Esophagus squamous epithelium (tissue), 5 donors: ENCODE measurements around the gene C10orf95. TPM values are rescaled to one million over a fixed set of nuclear protein-coding genes. Genes with fewer than 3 reads are reported as not detected.

ENCODE experiments used
- DNase-seq: peaks from one replicate; lab custom pipeline; 2025; lab: John Stamatoyannopoulos, UW
- H3K27ac ChIP-seq, 4 donors: fragments of 200-600 bp; sonication (generic); one replicate each; pipeline ENCODE4 v1.5.1; 2016 to 2019; ENCODE audit warnings: mild to moderate bottlenecking in 1 of 4
- H3K27me3 ChIP-seq, 4 donors: fragments of 200-600 bp; sonication (generic); 1 replicate in 3 of 4; 2 replicates in 1 of 4; pipeline versions ENCODE4 v1.5.1 to v1.6.0; 2017 to 2021; ENCODE audit warnings: antibody characterized with exemption in 1 of 4
- H3K36me3 ChIP-seq, 3 donors: fragments of 200-600 bp; sonication (generic); one replicate each; pipeline ENCODE4 v1.5.1; 2016 to 2019
- H3K4me1 ChIP-seq, 3 donors: fragments of 200-600 bp; sonication (generic); one replicate each; pipeline ENCODE4 v1.5.1; 2017 to 2019
- H3K4me3 ChIP-seq, 4 donors: fragments of 200-600 bp; sonication (generic); 1 replicate in 3 of 4; 2 replicates in 1 of 4; pipeline ENCODE4 v1.5.1; 2016 to 2019; ENCODE audit warnings: mild to moderate bottlenecking in 2 of 4, moderate library complexity in 1 of 4
- H3K9me3 ChIP-seq, 3 donors: fragments of 200-600 bp; sonication (generic); one replicate each; pipeline ENCODE4 v1.5.1; 2016 to 2019
- CTCF ChIP-seq, 6 experiments: fragments of 450-650 bp in 4 of 6; fragments of 200-600 bp in 2 of 6; sonication (generic) in 2 of 6; IDR thresholded peaks; one replicate each; pipeline ENCODE4 v1.5.1; 2016 to 2019; ENCODE audit warnings: antibody characterized with exemption in 6 of 6, mild to moderate bottlenecking in 4 of 6, moderate library complexity in 4 of 6
- POLR2A ChIP-seq, 4 donors: fragments of 450-650 bp; IDR thresholded peaks; one replicate each; pipeline ENCODE4 v1.6.1; 2017; ENCODE audit warnings: antibody characterized with exemption in 4 of 4, mild to moderate bottlenecking in 4 of 4, moderate library complexity in 3 of 4
- WGBS, 2 donors: methylation state at CpG; one replicate each; pipeline ENCODE4 v1.1.5; 2018; 5-methylcytosine and 5-hydroxymethylcytosine counted together
- intact Hi-C: fragments of 100-400 bp; cut with DNase I; formaldehyde crosslinking; loops from one replicate; pipeline ENCODE4 v1.15.0; 2022
- total RNA-seq, 4 donors: library from RNA; depleted of rRNA; stranded (reverse); fragments of >200 nt; gene quantifications; one replicate each; pipeline ENCODE4 v1.1.0, GENCODE V29; 2016
- donor health status: DM: yes; HTN: yes; CAD: no.

C10orf95 gene
- total RNA-seq, 4 donors from 2014 or later, result 0.23 to 1.9 (median 1.1) TPM; not detected in 1

DNA sequence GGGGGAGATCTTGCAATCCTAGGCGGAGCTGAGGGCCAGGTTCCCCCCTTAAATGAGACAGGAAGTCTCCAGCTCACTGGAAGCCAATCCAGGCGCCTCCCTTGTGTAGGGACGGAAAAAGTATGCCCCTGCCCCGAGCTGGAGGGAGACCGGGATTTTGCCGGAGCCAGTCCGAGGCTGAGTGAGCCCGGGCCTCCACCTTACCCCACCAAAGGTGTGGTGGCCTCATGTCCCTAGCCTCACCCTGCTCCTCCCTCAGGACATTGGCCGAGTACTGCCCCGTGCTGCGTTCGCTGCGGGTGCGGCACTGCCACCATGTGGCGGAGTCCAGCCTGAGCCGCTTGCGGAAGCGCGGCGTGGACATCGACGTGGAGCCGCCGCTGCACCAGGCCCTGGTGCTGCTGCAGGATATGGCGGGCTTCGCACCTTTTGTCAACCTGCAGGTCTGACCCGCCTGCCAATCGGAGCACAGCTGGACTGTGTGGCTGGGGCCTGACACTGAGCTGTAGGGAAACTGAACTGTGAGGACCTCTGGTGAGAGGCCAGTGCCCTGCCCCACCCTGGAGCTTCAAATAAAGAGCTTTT is 28.7 kb downstream of the C10orf95 start:
- Histone ChIP-seq H3K4me1 (peaks cover 29 to 50% (median 32%) of the 10 kb centered on the region in 3 donors), H3K27ac (peak overlapping the region; percentile 87 to 96 (median 95)), H3K9me3 (no peaks in the 10 kb centered on the region), H3K4me3 (peak overlapping the region; percentile 66 to 97 (median 92)), H3K27me3 (peaks cover 0 to 18% (median 0%) of the 10 kb centered on the region in 4 donors), H3K36me3 (peaks cover 5 to 24% (median 9%) of the 10 kb centered on the region in 3 donors)
- whole genome bisulfite sequencing, 2 donors, result 0 to 21% methylated on average over 1 to 9 of the region's 28 CpGs
- intact Hi-C loops, result no loop called here
- no peak for DNase-seq
- peak in 1 of 4 donors; percentile 11 for TF ChIP-seq POLR2A (IDR thresholded peaks at IDR 0.05)
- peak; percentile 66 to 80 (median 77) for TF ChIP-seq CTCF (IDR thresholded peaks at IDR 0.05)

DNA sequence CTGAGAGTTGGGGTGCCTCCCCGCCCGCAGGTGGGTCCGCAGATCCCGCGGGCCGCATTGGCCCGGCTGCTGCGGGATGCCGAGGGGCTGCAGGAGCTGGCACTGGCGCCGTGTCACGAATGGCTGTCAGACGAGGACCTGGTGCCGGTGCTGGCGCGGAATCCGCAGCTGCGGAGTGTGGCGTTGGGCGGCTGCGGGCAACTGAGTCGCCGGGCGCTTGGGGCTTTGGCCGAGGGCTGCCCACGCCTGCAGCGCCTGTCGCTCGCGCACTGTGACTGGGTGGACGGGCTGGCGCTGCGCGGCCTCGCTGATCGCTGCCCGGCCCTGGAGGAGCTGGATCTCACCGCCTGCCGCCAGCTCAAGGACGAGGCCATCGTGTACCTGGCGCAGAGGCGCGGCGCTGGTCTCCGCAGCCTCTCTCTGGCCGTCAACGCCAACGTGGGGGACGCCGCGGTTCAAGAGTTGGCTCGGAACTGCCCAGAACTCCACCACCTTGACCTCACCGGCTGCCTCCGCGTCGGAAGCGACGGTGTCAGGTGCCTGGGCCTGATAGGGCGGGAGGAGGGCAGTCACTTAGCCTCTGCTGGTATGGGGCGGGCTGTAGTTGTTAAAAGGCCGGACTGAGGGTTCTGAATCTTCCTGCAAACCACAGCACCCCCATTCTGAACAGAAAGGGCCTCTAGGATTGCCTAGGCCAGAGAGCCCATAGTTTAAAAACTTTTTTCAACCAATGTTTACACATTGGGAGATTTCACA is 29.4 kb downstream of the C10orf95 start:
- H3K4me3 ChIP-seq, result peak overlapping the region; percentile 66 to 97 (median 92)
- whole genome bisulfite sequencing, 2 donors, result 0 to 4% methylated on average over 5 to 10 of the region's 62 CpGs
- peak in 2 of 4 donors; percentile 8 to 24 for TF ChIP-seq POLR2A (IDR thresholded peaks at IDR 0.05)
- no peak for TF ChIP-seq CTCF (IDR thresholded peaks at IDR 0.05)
- no peaks in the 10 kb centered on the region for H3K9me3 ChIP-seq
- peak overlapping the region; percentile 87 to 96 (median 95) for H3K27ac ChIP-seq
- intact Hi-C loops, result no loop called here
- peaks cover 29 to 50% (median 32%) of the 10 kb centered on the region in 3 donors for H3K4me1 ChIP-seq
- H3K27me3 ChIP-seq, result peaks cover 0 to 25% (median 0%) of the 10 kb centered on the region in 4 donors
- H3K36me3 ChIP-seq, result peaks cover 5 to 24% (median 9%) of the 10 kb centered on the region in 3 donors
- DNase-seq, result no peak

GRCh38 chr10:102421507-102421756 is 29.9 kb downstream of the C10orf95 start:
- Histone ChIP-seq H3K4me3 (peak overlapping the region; percentile 66 to 97 (median 92)), H3K27me3 (peaks cover 0 to 30% (median 0%) of the 10 kb centered on the region in 4 donors), H3K9me3 (no peaks in the 10 kb centered on the region), H3K4me1 (peaks cover 29 to 50% (median 32%) of the 10 kb centered on the region in 3 donors), H3K27ac (peak overlapping the region; percentile 87 to 96 (median 95)), H3K36me3 (peaks cover 5 to 24% (median 9%) of the 10 kb centered on the region in 3 donors)
- intact Hi-C loops, result no loop called here
- TF ChIP-seq CTCF (IDR thresholded peaks at IDR 0.05), result no peak
- no peak for TF ChIP-seq POLR2A (IDR thresholded peaks at IDR 0.05)
- DNase-seq, result no peak
- WGBS, 2 donors, result no CpG with 5 or more reads among the region's 14 CpGs

- Histone ChIP-seq H3K4me3 (peak within 1 kb of the TSS; percentile 66 to 97 (median 92)), H3K27me3 (peaks cover 0 to 36% (median 0%) of the 10 kb centered on the region in 4 donors), H3K36me3 (peaks cover 5 to 24% (median 9%) of the 10 kb centered on the region in 3 donors), H3K27ac (peak within 1 kb of the TSS; percentile 87 to 96 (median 95)), H3K9me3 (no peaks in the 10 kb centered on the region), H3K4me1 (peaks cover 29 to 50% (median 32%) of the 10 kb centered on the region in 3 donors)
- WGBS, 2 donors, result 0 to 3% methylated on average over 8 to 18 of the region's 66 CpGs
- DNase-seq, result peak; percentile 78
- peak in 2 of 4 donors; percentile 31 to 39 for TF ChIP-seq POLR2A (IDR thresholded peaks at IDR 0.05)
- peak in 1 of 6 experiments; percentile 33 for TF ChIP-seq CTCF (IDR thresholded peaks at IDR 0.05)
- intact Hi-C loops, result no loop called here
These were observed 30.4 kb downstream of the C10orf95 start, which contains the start of gene FBXL15 for GRCh38 chr10:102420714-102421506. Gene FBXL15, plus strand, starts transcription at chr10:102420836. Its CDS starts 294 bp downstream, at chr10:102421130.
